Heart left ventricle (tissue), 16 donors: Measurements from ENCODE around the gene SH3BGRL3. TPM values are rescaled to one million over a fixed set of nuclear protein-coding genes. Genes with fewer than 3 reads are reported as not detected.

Experiments used
- ATAC-seq, 4 donors: fragments of 200-7000 bp; cut with Tn5 transposase; one replicate each; pipeline ENCODE4 v1.9.1; 2020 to 2022; ENCODE audit warnings: moderate library complexity in 4 of 4, mild to moderate bottlenecking in 3 of 4, moderate number of reproducible peaks in 1 of 4
- DNase-seq, 5 donors: peaks; one replicate each; pipeline ENCODE4 v3.0.0-alpha.2; 2020
- H3K27ac ChIP-seq, 12 donors: fragments of 200-600 bp; sonication (generic) in 4 of 12; one replicate each; pipeline versions ENCODE4 v1.5.0 to v1.8.0; 2016 to 2022; ENCODE audit warnings: mild to moderate bottlenecking in 2 of 12
- H3K27me3 ChIP-seq, 9 donors: fragments of 200-600 bp; sonication (generic) in 2 of 9; one replicate each; pipeline versions ENCODE4 v1.5.1 to v1.8.0; 2016 to 2022; ENCODE audit warnings: mild to moderate bottlenecking in 3 of 9
- H3K36me3 ChIP-seq, 9 donors: fragments of 200-600 bp; sonication (generic) in 2 of 9; one replicate each; pipeline versions ENCODE4 v1.5.0 to v1.8.0; 2018 to 2022; ENCODE audit warnings: mild to moderate bottlenecking in 2 of 9
- H3K4me1 ChIP-seq, 12 donors: fragments of 200-600 bp; sonication (generic) in 4 of 12; one replicate each; pipeline versions ENCODE4 v1.5.0 to v1.8.0; 2016 to 2022; ENCODE audit warnings: mild to moderate bottlenecking in 3 of 12
- H3K4me3 ChIP-seq, 12 donors: fragments of 200-600 bp; sonication (generic) in 4 of 12; one replicate each; pipeline versions ENCODE4 v1.5.0 to v1.8.0; 2017 to 2022; ENCODE audit warnings: mild to moderate bottlenecking in 9 of 12, moderate library complexity in 4 of 12
- H3K9me3 ChIP-seq, 12 donors: fragments of 200-600 bp; sonication (generic) in 4 of 12; one replicate each; pipeline versions ENCODE4 v1.5.0 to v1.8.0; 2016 to 2022; ENCODE audit warnings: mild to moderate bottlenecking in 1 of 12
- POLR2A ChIP-seq, 2 donors: fragments of 450-650 bp; IDR thresholded peaks; one replicate each; pipeline ENCODE4 v1.6.1; 2017; ENCODE audit warnings: antibody characterized with exemption in 2 of 2, mild to moderate bottlenecking in 2 of 2, moderate library complexity in 2 of 2
- WGBS, 4 donors: extraction: QIAGEN DNeasy Blood & Tissue Kit in 2 of 4; methylation state at CpG; one replicate each; pipeline versions ENCODE4 v1.1.5 to v1.1.7; 2013 to 2018; 5-methylcytosine and 5-hydroxymethylcytosine counted together
- intact Hi-C, 10 donors: fragments of 100-400 bp; cut with DNase I; formaldehyde crosslinking; loops; one replicate each; pipeline versions ENCODE4 v1.11.1 to v1.14.2; 2022
- polyA plus RNA-seq, 2 donors: library from polyadenylated mRNA; stranded (reverse); fragments of 200-250 nt; gene quantifications; one replicate each; pipeline ENCODE4 v1.2.3, GENCODE V29; 2013
- total RNA-seq, 9 donors: library from RNA; depleted of rRNA in 2 of 9; stranded (reverse); fragments of >200 nt in 2 of 9; fragmentation: NEBNext Ultra II Directional in 3 of 9; extraction: Animal tissue kit (Norgen Biotek cat#: 25700) in 3 of 9; gene quantifications; one replicate each; pipeline versions ENCODE4 v1.1.0 to v1.2.4, GENCODE V29; 2016 to 2023
- TF ChIP-seq, protein P1 (sequence below), 12 donors: fragments of 200-600 bp; sonication (generic) in 4 of 12; IDR thresholded peaks; one replicate each; pipeline versions ENCODE4 v1.5.0 to v1.8.0; 2018 to 2022; ENCODE audit warnings: antibody characterized with exemption in 12 of 12, mild to moderate bottlenecking in 5 of 12
- donor health status: ischemic (EF 13 %, LVEDD 7.1; RV severe dilation, severe dysfunction).
- donor health status: healthy with polysubstance abuse.
- donor health status: DM: no; HTN: yes; CAD: no.
- donor health status: DM: no; HTN: no; CAD: no.
- donor health status: ischemic (EF 25% LVEDD 6.9; RV normal size, moderate dysfunction).
- donor health status: ischemic (EF 25% LVEDD 5.7; RV mildly dilated, moderate dysfunction).
- donor health status: healthy.
- donor health status: DM: yes; HTN: yes; CAD: no.
- donor health status: ischemic (EF 35%, LVEDD 5.7; RV mildly dilated, moderate dysfunction).
- donor health status: nonischemic (EF 11% LVEDD 7.7; RV severe dilation, severe dysfunction).
- donor health status: DM: yes; HTN: yes; CAD: no.
- donor health status: PGD.
- donor health status: ischemic (EF 29% LVEDD 5.4; RV normal size, mild dysfunction).
- donor health status: nonischemic (EF 23%, LVEDD 6.1; RV moderate dilation, normal function).

Gene SH3BGRL3
- total and polyA plus RNA-seq, 11 donors, result 22.4 to 234 (median 43.8) TPM

DNA sequence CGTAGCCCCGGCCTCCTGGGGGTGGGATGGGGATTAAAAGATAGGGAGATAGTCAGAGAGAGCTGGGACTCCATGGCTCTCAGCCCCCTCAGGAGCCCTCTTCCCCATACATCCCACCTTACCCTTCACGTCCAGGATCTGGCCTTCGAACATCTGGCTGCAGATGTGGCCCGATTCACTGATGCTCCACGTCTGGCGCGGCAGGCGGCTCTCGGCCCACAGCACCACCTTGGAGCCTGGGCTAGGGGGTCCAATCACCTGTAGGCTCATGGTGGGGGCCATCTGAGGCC lies 42.1 kb downstream of the SH3BGRL3 start:
- intact Hi-C loops, result loop anchor here (1.0 to 10.0 kb wide), 10 partner anchors 35 to 220 kb away; partner anchors contain the start of genes C1orf232 (in 2 of the 10), ZNF593 (in 2 of the 10), CNKSR1 (in 1 of the 10) and ZNF593OS (in 1 of the 10)
- Histone ChIP-seq H3K9me3 (no peaks in the 10 kb centered on the region), H3K36me3 (no peaks in the 10 kb centered on the region), H3K27me3 (no peaks in the 10 kb centered on the region), H3K27ac (no peak overlapping the region), H3K4me1 (peaks cover 0 to 42% (median 7%) of the 10 kb centered on the region in 12 donors), H3K4me3 (no peak overlapping the region)
- TF ChIP-seq, protein P1, sequence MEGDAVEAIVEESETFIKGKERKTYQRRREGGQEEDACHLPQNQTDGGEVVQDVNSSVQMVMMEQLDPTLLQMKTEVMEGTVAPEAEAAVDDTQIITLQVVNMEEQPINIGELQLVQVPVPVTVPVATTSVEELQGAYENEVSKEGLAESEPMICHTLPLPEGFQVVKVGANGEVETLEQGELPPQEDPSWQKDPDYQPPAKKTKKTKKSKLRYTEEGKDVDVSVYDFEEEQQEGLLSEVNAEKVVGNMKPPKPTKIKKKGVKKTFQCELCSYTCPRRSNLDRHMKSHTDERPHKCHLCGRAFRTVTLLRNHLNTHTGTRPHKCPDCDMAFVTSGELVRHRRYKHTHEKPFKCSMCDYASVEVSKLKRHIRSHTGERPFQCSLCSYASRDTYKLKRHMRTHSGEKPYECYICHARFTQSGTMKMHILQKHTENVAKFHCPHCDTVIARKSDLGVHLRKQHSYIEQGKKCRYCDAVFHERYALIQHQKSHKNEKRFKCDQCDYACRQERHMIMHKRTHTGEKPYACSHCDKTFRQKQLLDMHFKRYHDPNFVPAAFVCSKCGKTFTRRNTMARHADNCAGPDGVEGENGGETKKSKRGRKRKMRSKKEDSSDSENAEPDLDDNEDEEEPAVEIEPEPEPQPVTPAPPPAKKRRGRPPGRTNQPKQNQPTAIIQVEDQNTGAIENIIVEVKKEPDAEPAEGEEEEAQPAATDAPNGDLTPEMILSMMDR (IDR thresholded peaks at IDR 0.05), result no peak
- TF ChIP-seq POLR2A (IDR thresholded peaks at IDR 0.05), result no peak
- DNase-seq (no peak), ATAC-seq (no peak)
- WGBS, 4 donors, result 62 to 71% (median 64%) methylated on average over 10 of the region's 10 CpGs

DNA sequence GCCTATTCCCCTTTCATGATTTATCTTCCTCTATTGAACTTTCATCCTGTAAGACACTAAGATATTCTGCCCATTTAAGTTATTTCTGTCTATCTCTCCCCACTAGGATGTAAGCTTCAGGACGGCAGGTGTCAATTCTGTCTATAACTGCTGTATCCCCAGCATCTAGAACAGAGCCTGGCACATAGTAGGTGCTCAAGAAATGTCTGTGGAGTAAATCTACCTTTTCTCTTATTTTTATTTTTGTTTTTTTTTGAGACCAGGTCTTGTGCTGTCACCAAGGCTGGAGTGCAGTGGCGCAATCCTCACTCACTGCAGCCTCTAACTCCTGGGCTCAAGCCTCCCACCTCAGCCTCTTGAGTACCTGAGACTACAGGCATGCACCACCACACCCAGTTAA lies 43.5 kb downstream of the SH3BGRL3 start:
- no peak for ATAC-seq
- Histone ChIP-seq H3K27ac (no peak overlapping the region), H3K27me3 (no peaks in the 10 kb centered on the region), H3K4me3 (no peak overlapping the region), H3K36me3 (no peaks in the 10 kb centered on the region), H3K9me3 (no peaks in the 10 kb centered on the region), H3K4me1 (peaks cover 0 to 28% (median 6%) of the 10 kb centered on the region in 12 donors)
- TF ChIP-seq POLR2A (IDR thresholded peaks at IDR 0.05), result no peak
- TF ChIP-seq, protein P1 (IDR thresholded peaks at IDR 0.05), result no peak
- 95 to 97% (median 97%) methylated on average over 2 of the region's 2 CpGs for WGBS, 4 donors
- DNase-seq, result no peak
- intact Hi-C loops, result loop anchor here (2.0 to 10.0 kb wide), 9 partner anchors 36 to 221 kb away; partner anchors contain the start of genes C1orf232 (in 2 of the 10), ZNF593 (in 2 of the 10), CNKSR1 (in 1 of the 10) and ZNF593OS (in 1 of the 10)

DNA sequence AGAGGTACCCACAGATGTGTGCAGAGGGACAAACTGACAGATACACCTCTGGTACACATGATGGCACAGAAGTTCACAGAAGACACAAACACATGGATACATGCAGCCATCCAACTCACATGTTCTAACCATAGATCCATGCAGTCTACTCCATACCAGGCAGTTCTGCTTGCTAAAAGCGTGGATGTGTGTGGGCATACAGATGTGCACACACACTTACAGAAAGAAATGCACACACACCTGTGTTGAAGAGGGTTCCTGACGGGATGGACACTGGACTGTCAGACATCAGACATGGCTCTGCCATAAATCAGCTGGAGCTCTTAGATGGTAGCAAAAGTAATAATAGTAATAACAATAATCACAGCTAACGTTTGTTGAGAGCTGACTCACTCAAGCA lies 44.7 kb downstream of the SH3BGRL3 start:
- Histone ChIP-seq H3K4me1 (peaks cover 0 to 20% (median 5%) of the 10 kb centered on the region in 12 donors), H3K36me3 (no peaks in the 10 kb centered on the region), H3K4me3 (no peak overlapping the region), H3K27me3 (no peaks in the 10 kb centered on the region), H3K27ac (no peak overlapping the region), H3K9me3 (no peaks in the 10 kb centered on the region)
- intact Hi-C loops, result loop anchor here (5.0 to 10.0 kb wide), 8 partner anchors 37 to 222 kb away; partner anchors contain the start of genes C1orf232 (in 2 of the 10), ZNF593 (in 2 of the 10), CNKSR1 (in 1 of the 10) and ZNF593OS (in 1 of the 10)
- TF ChIP-seq, protein P1 (IDR thresholded peaks at IDR 0.05), result no peak
- TF ChIP-seq POLR2A (IDR thresholded peaks at IDR 0.05), result no peak
- no peak for DNase-seq
- WGBS, 4 donors, result 70 to 85% (median 79%) methylated on average over 3 of the region's 3 CpGs
- no peak for ATAC-seq

DNA sequence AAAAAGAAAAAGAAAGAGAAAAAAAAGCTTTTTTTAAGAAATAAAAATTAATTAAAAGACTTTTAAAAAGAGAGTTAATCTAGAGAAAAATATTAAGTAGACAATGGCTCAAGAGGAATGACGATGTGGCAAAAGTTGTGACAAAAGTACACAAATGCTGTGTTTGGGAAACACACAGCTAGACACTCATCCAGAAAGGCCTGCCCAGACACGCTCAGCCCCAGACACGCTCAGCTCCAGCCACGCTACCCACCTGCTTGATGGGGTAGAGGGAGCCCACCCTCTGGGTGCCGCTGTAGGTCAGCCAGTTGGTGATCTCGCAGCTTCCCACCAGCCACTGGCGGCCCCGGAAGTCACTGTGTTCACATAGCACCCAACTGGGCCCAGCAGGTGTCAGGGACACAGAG lies 48.1 kb downstream of the SH3BGRL3 start:
- Histone ChIP-seq H3K9me3 (no peaks in the 10 kb centered on the region), H3K4me3 (no peak overlapping the region), H3K27ac (no peak overlapping the region), H3K4me1 (no peaks in the 10 kb centered on the region), H3K36me3 (no peaks in the 10 kb centered on the region), H3K27me3 (peaks cover 0 to 25% (median 0%) of the 10 kb centered on the region in 9 donors)
- no peak for ATAC-seq
- 76 to 82% (median 79%) methylated on average over 8 of the region's 8 CpGs for WGBS, 4 donors
- DNase-seq, result no peak
- intact Hi-C loops, result loop anchor here in 4 of 10 donors (10.0 kb wide), 3 partner anchors 143 to 223 kb away; partner anchors contain the start of genes C1orf232 (in 2 of the 4) and ZNF593 (in 2 of the 4)
- TF ChIP-seq POLR2A (IDR thresholded peaks at IDR 0.05), result no peak
- TF ChIP-seq, protein P1 (IDR thresholded peaks at IDR 0.05), result no peak
